Measurements from ENCODE around the gene AOAH.

The AOAH gene

GRCh38 chr7:36629351-36629750, 94.9 kb downstream of the AOAH start:
- DNase-seq (ENCODE audit: low read depth) = no peak

- no peak for DNase-seq (ENCODE audit: low read depth)
These were observed 96.5 kb downstream of the AOAH start for GRCh38 chr7:36627836-36628235.

- no peak for DNase-seq (ENCODE audit: low read depth)
These were observed 98.2 kb downstream of the AOAH start for GRCh38 chr7:36626111-36626510.

- no peak for DNase-seq (ENCODE audit: low read depth)
These were observed 99.0 kb downstream of the AOAH start for GRCh38 chr7:36625247-36625646.

- DNase-seq (ENCODE audit: low read depth) = no peak
These were observed 101.0 kb downstream of the AOAH start for GRCh38 chr7:36623247-36623646.

- DNase-seq (ENCODE audit: low read depth) = no peak
These were observed 102.9 kb downstream of the AOAH start for GRCh38 chr7:36621396-36621795.

- DNase-seq (ENCODE audit: low read depth) = no peak
These were observed 104.1 kb downstream of the AOAH start for GRCh38 chr7:36620166-36620708.

- DNase-seq (ENCODE audit: low read depth) = no peak
These were observed 106.9 kb downstream of the AOAH start for GRCh38 chr7:36617408-36617807.

GRCh38 chr7:36615852-36616540, 108.3 kb downstream of the AOAH start:
- DNase-seq (ENCODE audit: low read depth) = no peak

- no peak for DNase-seq (ENCODE audit: low read depth)
These were observed 109.3 kb downstream of the AOAH start for GRCh38 chr7:36614959-36615358.

- no peak for DNase-seq (ENCODE audit: low read depth)
These were observed 111.2 kb downstream of the AOAH start for GRCh38 chr7:36613031-36613614.

GRCh38 chr7:36611703-36612102, 112.6 kb downstream of the AOAH start:
- no peak for DNase-seq (ENCODE audit: low read depth)

GRCh38 chr7:36607721-36608095, 116.6 kb downstream of the AOAH start:
- DNase-seq (ENCODE audit: low read depth) = no peak

- no peak for DNase-seq (ENCODE audit: low read depth)
These were observed 117.1 kb downstream of the AOAH start for GRCh38 chr7:36606976-36607720.

GRCh38 chr7:36606153-36606975, 117.9 kb downstream of the AOAH start:
- no peak for DNase-seq (ENCODE audit: low read depth)

GRCh38 chr7:36605261-36606051, 118.8 kb downstream of the AOAH start:
- no peak for DNase-seq (ENCODE audit: low read depth)

- DNase-seq (ENCODE audit: low read depth) = no peak
These were observed 119.5 kb downstream of the AOAH start for GRCh38 chr7:36604806-36605205.

- DNase-seq (ENCODE audit: low read depth) = no peak
These were observed 121.1 kb downstream of the AOAH start for GRCh38 chr7:36602934-36603887.

- no peak for DNase-seq (ENCODE audit: low read depth)
These were observed 121.8 kb downstream of the AOAH start for GRCh38 chr7:36602511-36602910.

- DNase-seq (ENCODE audit: low read depth) = no peak
These were observed 122.7 kb downstream of the AOAH start for GRCh38 chr7:36601601-36602000.
